ENCODE measurements around the gene TPM2.

Gene TPM2

GRCh38 chr9:35728041-35728971 is 38.6 kb upstream of the TPM2 start:
- TF ChIP-seq RARB (CRISPR knock-in tag; IDR thresholded peaks at IDR 0.05), result no peak
- TF ChIP-seq, protein P1, sequence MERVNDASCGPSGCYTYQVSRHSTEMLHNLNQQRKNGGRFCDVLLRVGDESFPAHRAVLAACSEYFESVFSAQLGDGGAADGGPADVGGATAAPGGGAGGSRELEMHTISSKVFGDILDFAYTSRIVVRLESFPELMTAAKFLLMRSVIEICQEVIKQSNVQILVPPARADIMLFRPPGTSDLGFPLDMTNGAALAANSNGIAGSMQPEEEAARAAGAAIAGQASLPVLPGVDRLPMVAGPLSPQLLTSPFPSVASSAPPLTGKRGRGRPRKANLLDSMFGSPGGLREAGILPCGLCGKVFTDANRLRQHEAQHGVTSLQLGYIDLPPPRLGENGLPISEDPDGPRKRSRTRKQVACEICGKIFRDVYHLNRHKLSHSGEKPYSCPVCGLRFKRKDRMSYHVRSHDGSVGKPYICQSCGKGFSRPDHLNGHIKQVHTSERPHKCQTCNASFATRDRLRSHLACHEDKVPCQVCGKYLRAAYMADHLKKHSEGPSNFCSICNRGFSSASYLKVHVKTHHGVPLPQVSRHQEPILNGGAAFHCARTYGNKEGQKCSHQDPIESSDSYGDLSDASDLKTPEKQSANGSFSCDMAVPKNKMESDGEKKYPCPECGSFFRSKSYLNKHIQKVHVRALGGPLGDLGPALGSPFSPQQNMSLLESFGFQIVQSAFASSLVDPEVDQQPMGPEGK (CRISPR knock-in tag; IDR thresholded peaks at IDR 0.05; ENCODE audit: borderline replicate concordance), result peak; percentile 74; the same call in 1 of the 2 replicates
- no peak for TF ChIP-seq ESRRG (CRISPR knock-in tag; IDR thresholded peaks at IDR 0.05)
- peak; percentile 18 for ATAC-seq

DNA sequence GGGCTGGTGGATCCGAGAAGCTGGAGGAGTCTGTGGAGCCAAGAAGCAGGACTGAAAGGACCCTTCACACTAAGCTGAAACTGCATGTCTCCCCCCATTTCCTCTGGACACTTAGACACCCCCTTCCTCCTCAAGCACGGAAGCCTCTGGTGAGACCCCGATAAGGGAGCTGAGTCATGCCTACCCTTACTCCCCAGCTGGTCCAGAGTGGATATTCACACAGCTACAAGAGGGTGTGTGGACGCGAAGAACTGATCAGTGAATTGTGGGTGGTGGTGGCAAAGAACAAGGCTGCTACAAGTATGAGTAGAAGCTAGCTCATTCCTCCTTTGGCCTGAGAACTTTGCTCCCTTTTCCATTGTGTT is 37.9 kb upstream of the TPM2 start:
- no peak for ATAC-seq
- TF ChIP-seq POU6F1 (CRISPR knock-in tag; IDR thresholded peaks at IDR 0.05; ENCODE audit: borderline replicate concordance, low read depth) (no peak), ZFP30 (CRISPR knock-in tag; IDR thresholded peaks at IDR 0.05) (no peak), ZC3H10 (CRISPR knock-in tag; IDR thresholded peaks at IDR 0.05) (no peak), TCF4 (CRISPR knock-in tag; IDR thresholded peaks at IDR 0.05; ENCODE audit: borderline replicate concordance) (no peak), RARB (CRISPR knock-in tag; IDR thresholded peaks at IDR 0.05) (no peak), ZNF8 (CRISPR knock-in tag; IDR thresholded peaks at IDR 0.05) (no peak), GLIS3 (CRISPR knock-in tag; IDR thresholded peaks at IDR 0.05) (no peak), ARNTL (CRISPR knock-in tag; IDR thresholded peaks at IDR 0.05; ENCODE audit: borderline replicate concordance, low read depth) (no peak), SNAI2 (CRISPR knock-in tag; IDR thresholded peaks at IDR 0.05) (no peak), ISL1 (CRISPR knock-in tag; IDR thresholded peaks at IDR 0.05) (no peak), ZNF565 (CRISPR knock-in tag; conservative IDR thresholded peaks at IDR 0.05; ENCODE audit: low read depth) (no peak), PPARA (CRISPR knock-in tag; IDR thresholded peaks at IDR 0.05; ENCODE audit: borderline replicate concordance) (no peak), CREB5 (CRISPR knock-in tag; IDR thresholded peaks at IDR 0.05; ENCODE audit: low read depth) (no peak), TOX (CRISPR knock-in tag; IDR thresholded peaks at IDR 0.05; ENCODE audit: borderline replicate concordance) (no peak), ZFP3 (CRISPR knock-in tag; IDR thresholded peaks at IDR 0.05) (no peak)
- TF ChIP-seq, protein P1 (CRISPR knock-in tag; IDR thresholded peaks at IDR 0.05; ENCODE audit: borderline replicate concordance), result no peak
- TF ChIP-seq, protein P2, sequence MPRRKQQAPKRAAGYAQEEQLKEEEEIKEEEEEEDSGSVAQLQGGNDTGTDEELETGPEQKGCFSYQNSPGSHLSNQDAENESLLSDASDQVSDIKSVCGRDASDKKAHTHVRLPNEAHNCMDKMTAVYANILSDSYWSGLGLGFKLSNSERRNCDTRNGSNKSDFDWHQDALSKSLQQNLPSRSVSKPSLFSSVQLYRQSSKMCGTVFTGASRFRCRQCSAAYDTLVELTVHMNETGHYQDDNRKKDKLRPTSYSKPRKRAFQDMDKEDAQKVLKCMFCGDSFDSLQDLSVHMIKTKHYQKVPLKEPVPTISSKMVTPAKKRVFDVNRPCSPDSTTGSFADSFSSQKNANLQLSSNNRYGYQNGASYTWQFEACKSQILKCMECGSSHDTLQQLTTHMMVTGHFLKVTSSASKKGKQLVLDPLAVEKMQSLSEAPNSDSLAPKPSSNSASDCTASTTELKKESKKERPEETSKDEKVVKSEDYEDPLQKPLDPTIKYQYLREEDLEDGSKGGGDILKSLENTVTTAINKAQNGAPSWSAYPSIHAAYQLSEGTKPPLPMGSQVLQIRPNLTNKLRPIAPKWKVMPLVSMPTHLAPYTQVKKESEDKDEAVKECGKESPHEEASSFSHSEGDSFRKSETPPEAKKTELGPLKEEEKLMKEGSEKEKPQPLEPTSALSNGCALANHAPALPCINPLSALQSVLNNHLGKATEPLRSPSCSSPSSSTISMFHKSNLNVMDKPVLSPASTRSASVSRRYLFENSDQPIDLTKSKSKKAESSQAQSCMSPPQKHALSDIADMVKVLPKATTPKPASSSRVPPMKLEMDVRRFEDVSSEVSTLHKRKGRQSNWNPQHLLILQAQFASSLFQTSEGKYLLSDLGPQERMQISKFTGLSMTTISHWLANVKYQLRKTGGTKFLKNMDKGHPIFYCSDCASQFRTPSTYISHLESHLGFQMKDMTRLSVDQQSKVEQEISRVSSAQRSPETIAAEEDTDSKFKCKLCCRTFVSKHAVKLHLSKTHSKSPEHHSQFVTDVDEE (CRISPR knock-in tag; IDR thresholded peaks at IDR 0.05), result no peak
- TF ChIP-seq, protein P3, sequence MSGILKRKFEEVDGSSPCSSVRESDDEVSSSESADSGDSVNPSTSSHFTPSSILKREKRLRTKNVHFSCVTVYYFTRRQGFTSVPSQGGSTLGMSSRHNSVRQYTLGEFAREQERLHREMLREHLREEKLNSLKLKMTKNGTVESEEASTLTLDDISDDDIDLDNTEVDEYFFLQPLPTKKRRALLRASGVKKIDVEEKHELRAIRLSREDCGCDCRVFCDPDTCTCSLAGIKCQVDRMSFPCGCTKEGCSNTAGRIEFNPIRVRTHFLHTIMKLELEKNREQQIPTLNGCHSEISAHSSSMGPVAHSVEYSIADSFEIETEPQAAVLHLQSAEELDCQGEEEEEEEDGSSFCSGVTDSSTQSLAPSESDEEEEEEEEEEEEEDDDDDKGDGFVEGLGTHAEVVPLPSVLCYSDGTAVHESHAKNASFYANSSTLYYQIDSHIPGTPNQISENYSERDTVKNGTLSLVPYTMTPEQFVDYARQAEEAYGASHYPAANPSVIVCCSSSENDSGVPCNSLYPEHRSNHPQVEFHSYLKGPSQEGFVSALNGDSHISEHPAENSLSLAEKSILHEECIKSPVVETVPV (CRISPR knock-in tag; IDR thresholded peaks at IDR 0.05), result no peak
